DOHH2 (cell line): ENCODE data around the gene OTUD1.

Source experiments
- H3F3A ChIP-seq: fragments of 200-600 bp; sonication (generic), shearing (Covaris generic); 2 replicates; pipeline ENCODE4 v1.6.0; 2016; ENCODE audit warnings: antibody characterized with exemption, mild to moderate bottlenecking; ENCODE audit not compliant: control insufficient read depth, insufficient read depth
- H3K27ac ChIP-seq: fragments of 200-600 bp; sonication (generic); 2 replicates; pipeline ENCODE4 v1.5.1; 2014; ENCODE audit warnings: low read depth, mild to moderate bottlenecking, low read length, moderate library complexity
- H3K27me3 ChIP-seq: fragments of 200-600 bp; sonication (generic); 2 replicates; pipeline ENCODE4 v1.6.1; 2014; ENCODE audit warnings: mild to moderate bottlenecking, low read length, mixed read lengths; ENCODE audit not compliant: control insufficient read depth
- H3K36me3 ChIP-seq: fragments of 200-600 bp; sonication (generic); 2 replicates; pipeline ENCODE4 v1.6.1; 2014; ENCODE audit warnings: mild to moderate bottlenecking, low read length, moderate library complexity, mixed read lengths; ENCODE audit not compliant: control insufficient read depth
- H3K4me1 ChIP-seq: fragments of 200-600 bp; sonication (generic); 2 replicates; pipeline ENCODE4 v1.6.1; 2014; ENCODE audit warnings: mild to moderate bottlenecking, low read length, mixed read lengths; ENCODE audit not compliant: control insufficient read depth
- H3K4me2 ChIP-seq: fragments of 200-600 bp; sonication (generic); 2 replicates; pipeline ENCODE4 v1.6.0; 2014; ENCODE audit warnings: mild to moderate bottlenecking, low read length, moderate library complexity
- H3K4me3 ChIP-seq: fragments of 200-600 bp; sonication (generic); 2 replicates; pipeline ENCODE4 v1.5.1; 2014; ENCODE audit warnings: mild to moderate bottlenecking, low read length, mixed read lengths
- H3K79me2 ChIP-seq: fragments of 200-600 bp; sonication (generic); 2 replicates; pipeline ENCODE4 v1.6.1; 2014; ENCODE audit warnings: mild to moderate bottlenecking, low read length, mixed read lengths; ENCODE audit not compliant: control insufficient read depth
- H3K9me2 ChIP-seq: fragments of 200-600 bp; sonication (generic); replicated peaks from 2 replicates; pipeline ENCODE4 v1.6.1; 2014; ENCODE audit warnings: mild to moderate bottlenecking, low read length, mixed read lengths; ENCODE audit not compliant: control insufficient read depth
- H3K9me3 ChIP-seq: fragments of 200-600 bp; sonication (generic); 2 replicates; pipeline ENCODE4 v1.6.1; 2014; ENCODE audit warnings: antibody characterized with exemption, low read length, mixed read lengths; ENCODE audit not compliant: control insufficient read depth, insufficient read depth
- H4K20me1 ChIP-seq: fragments of 200-600 bp; sonication (generic); 2 replicates; pipeline ENCODE4 v1.6.0; 2014; ENCODE audit warnings: low read depth, mild to moderate bottlenecking, antibody characterized with exemption, low read length, moderate library complexity; ENCODE audit not compliant: control insufficient read depth, insufficient read depth
- CTCF ChIP-seq: fragments of 200-600 bp; sonication (generic); IDR thresholded peaks from one replicate; pipeline ENCODE4 v1.5.1; 2014; ENCODE audit warnings: antibody characterized with exemption, mild to moderate bottlenecking, low read depth, low read length; ENCODE audit not compliant: poor library complexity, severe bottlenecking
- EZH2phosphoT487 ChIP-seq: fragments of 200-600 bp; sonication (generic); IDR thresholded peaks from 2 replicates; pipeline ENCODE4 v1.6.1; 2017; ENCODE audit warnings: borderline replicate concordance, mild to moderate bottlenecking, antibody characterized with exemption, low read length, moderate library complexity, mixed read lengths

The OTUD1 gene

DNA sequence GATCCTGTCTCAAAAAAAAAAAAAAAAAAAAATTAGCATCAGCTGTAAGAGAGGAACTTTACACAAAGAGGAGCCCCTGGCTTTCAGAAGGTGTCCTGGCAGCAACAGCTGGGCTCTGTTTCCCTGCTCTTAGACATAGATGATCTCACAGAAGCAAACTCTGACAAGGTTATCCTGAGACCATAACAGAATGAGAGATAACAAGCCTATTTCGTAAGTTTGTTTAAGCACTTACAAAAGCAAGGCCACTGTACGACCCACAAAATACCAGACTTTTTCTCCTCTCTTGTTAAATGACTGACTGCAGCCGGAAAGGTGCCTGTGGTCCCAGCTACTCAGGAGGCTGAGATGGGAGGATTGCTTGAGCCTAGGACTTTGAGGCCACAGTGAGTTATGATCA lies 33.3 kb upstream of the OTUD1 start:
- TF ChIP-seq CTCF (no peak), EZH2phosphoT487 (no peak)
- no peak overlapping the region for H3K4me3 ChIP-seq
- no peaks in the 10 kb centered on the region for H3K79me2 ChIP-seq
- no peaks in the 10 kb centered on the region for H3K27me3 ChIP-seq
- no peaks in the 10 kb centered on the region for H3K9me3 ChIP-seq
- H3F3A ChIP-seq: no peaks in the 10 kb centered on the region
- no peak overlapping the region for H3K27ac ChIP-seq
- no peak overlapping the region for H3K4me2 ChIP-seq
- H3K36me3 ChIP-seq: no peaks in the 10 kb centered on the region
- H4K20me1 ChIP-seq: no peaks in the 10 kb centered on the region
- H3K9me2 ChIP-seq: no peaks in the 10 kb centered on the region
- no peaks in the 10 kb centered on the region for H3K4me1 ChIP-seq

GRCh38 chr10:23406409-23406808 lies 32.5 kb upstream of the OTUD1 start:
- H3K79me2 ChIP-seq: no peaks in the 10 kb centered on the region
- no peaks in the 10 kb centered on the region for H3F3A ChIP-seq
- H3K27me3 ChIP-seq: no peaks in the 10 kb centered on the region
- H4K20me1 ChIP-seq: no peaks in the 10 kb centered on the region
- H3K9me2 ChIP-seq: no peaks in the 10 kb centered on the region
- no peaks in the 10 kb centered on the region for H3K4me1 ChIP-seq
- H3K9me3 ChIP-seq: no peaks in the 10 kb centered on the region
- no peak overlapping the region for H3K4me3 ChIP-seq
- H3K4me2 ChIP-seq: no peak overlapping the region
- no peak for TF ChIP-seq EZH2phosphoT487
- no peak for TF ChIP-seq CTCF
- no peak overlapping the region for H3K27ac ChIP-seq
- no peaks in the 10 kb centered on the region for H3K36me3 ChIP-seq

GRCh38 chr10:23408330-23408976 lies 30.4 kb upstream of the OTUD1 start:
- Histone ChIP-seq H4K20me1 (no peaks in the 10 kb centered on the region), H3K4me3 (no peak overlapping the region), H3K4me1 (peaks cover 16% of the 10 kb centered on the region), H3F3A (no peaks in the 10 kb centered on the region), H3K36me3 (no peaks in the 10 kb centered on the region), H3K9me3 (no peaks in the 10 kb centered on the region), H3K4me2 (no peak overlapping the region), H3K9me2 (no peaks in the 10 kb centered on the region), H3K27ac (no peak overlapping the region), H3K27me3 (no peaks in the 10 kb centered on the region), H3K79me2 (no peaks in the 10 kb centered on the region)
- TF ChIP-seq CTCF (no peak), EZH2phosphoT487 (no peak)
